Activated CD8-positive, alpha-beta memory T cell treated with anti-CD3 and anti-CD28 coated beads for 36 hours (primary cell): Measurements from ENCODE around the gene SLC15A4. TPM values are rescaled to one million over a fixed set of nuclear protein-coding genes. Genes with fewer than 3 reads are reported as not detected.
"Not testable (repeated sequence)": the region's sequence is repeated elsewhere in the genome, so short reads cannot be mapped to it uniquely, and the experiment has no call there.

Experiments
- CTCF ChIA-PET: fragments of 350-600 bp; sonication (Branson Sonifier 250); formaldehyde crosslinking; loops from one replicate; lab custom pipeline; 2021; ENCODE audit warnings: antibody characterized with exemption; lab: Charles Lee
- POLR2A ChIA-PET: fragments of 350-600 bp; sonication (Branson Sonifier 250); formaldehyde crosslinking; loops from one replicate; lab custom pipeline; 2021; ENCODE audit warnings: antibody characterized with exemption; lab: Charles Lee
- total RNA-seq, 2 experiments: library from RNA; stranded (reverse); gene quantifications; one replicate each; pipeline ENCODE4 v1.2.3, GENCODE V29; 2021

The SLC15A4 gene
- total RNA-seq, 2 experiments from 2014 or later = 26.5 to 26.6 TPM

DNA sequence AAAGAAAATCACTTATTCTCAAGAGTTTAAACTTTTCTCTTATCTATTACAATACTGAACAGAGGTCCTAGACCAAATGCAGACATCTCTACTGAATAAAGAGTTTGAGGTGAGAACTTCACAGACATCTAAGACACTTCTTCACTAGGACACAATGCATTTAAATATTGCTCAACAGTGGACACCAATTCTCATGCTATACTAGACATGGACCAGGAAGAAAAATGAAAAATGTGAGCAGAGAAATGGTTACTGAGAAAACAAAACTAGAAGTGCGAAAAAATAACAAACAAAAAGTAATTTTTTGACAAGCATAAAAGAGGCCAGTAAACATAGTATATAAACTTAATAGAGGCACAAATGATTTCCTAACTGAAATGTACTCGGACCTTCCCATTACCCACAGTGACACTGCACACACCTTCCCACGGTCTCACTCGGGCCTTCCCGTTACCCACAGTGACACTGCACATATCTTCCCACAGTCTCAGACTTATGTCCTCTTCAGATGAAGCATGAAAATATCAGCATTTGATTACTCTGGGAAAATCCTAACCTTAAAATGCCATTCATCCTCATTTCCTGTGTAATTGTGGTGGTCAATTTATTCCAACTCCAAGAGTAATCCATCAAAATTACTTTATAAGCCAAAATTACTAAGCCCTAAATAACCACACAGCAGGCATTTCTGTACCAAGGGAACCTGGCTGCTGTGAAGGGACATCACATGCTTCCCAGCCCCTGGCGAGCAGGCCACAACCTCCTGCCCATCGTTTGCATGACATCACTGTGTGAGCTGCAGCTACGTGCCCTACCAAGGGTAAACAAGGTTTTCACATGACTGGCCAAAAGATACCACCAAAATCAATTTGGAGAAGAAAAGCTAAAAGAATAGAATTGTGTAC, 6.4 kb downstream of the SLC15A4 start:
- ChIA-PET CTCF (no interaction called here), POLR2A (interaction anchor here (0.7 kb wide), 1 partner anchor 21 kb away, joined by 5 read pairs; no protein-coding TSS in a partner anchor)

DNA sequence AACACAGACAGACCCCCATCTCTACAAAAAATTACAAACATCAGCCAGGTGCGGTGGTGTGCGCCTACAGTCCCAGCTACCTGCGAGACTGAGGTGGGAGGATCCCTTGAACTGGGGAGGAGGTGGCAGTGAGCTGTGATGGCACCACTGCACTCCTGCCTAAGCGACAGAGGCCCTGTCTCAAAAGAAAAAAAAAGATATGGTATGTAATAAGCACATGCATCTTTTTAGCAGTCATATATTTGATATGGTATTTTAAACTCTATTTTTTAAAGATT, 7.2 kb downstream of the SLC15A4 start:
- ChIA-PET CTCF (no interaction called here), POLR2A (interaction anchor here (0.5 kb wide), 1 partner anchor 77 kb away, joined by 3 read pairs; no protein-coding TSS in a partner anchor)

DNA sequence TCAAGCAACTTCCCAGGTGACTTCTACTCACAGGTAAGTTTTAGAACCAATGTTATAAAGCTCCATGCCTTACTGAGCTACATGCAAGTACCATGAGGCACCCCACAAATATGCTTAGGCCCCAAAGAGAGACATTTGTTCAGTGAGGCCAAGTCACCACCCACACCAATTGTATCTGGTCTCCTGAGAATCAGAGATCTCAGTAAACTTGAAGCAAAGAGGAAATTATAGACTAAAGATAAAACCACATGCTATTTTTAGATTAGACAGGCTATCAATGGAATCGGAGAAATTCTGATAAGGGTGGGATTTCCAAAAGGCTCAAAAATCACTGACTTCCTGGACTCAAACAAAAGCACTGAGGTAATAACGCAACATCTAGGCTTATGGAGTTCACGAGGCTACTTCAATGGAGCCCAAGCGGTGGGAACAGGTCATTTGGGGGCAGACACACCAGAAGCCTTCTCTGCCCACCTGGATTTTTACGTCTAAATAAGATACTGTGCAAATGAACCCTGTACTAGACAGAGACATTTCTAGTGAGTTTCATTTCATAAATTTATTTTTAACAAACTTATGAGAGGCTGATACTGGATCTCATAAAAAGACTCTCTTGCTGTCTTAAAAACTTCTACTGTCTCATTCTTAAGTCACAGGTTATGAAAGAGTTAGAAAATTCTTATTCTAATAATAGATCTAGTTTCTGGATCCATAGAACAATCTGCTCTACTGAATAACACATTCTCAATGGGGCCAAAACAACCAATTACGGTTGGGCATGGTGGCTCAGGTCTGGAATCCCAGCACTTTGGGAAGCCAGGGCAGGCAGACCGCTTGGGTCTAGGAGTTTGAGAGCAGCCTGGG, 7.7 kb downstream of the SLC15A4 start:
- POLR2A ChIA-PET = interaction anchor here (0.5 kb wide), 1 partner anchor 77 kb away, joined by 3 read pairs; no protein-coding TSS in a partner anchor

DNA sequence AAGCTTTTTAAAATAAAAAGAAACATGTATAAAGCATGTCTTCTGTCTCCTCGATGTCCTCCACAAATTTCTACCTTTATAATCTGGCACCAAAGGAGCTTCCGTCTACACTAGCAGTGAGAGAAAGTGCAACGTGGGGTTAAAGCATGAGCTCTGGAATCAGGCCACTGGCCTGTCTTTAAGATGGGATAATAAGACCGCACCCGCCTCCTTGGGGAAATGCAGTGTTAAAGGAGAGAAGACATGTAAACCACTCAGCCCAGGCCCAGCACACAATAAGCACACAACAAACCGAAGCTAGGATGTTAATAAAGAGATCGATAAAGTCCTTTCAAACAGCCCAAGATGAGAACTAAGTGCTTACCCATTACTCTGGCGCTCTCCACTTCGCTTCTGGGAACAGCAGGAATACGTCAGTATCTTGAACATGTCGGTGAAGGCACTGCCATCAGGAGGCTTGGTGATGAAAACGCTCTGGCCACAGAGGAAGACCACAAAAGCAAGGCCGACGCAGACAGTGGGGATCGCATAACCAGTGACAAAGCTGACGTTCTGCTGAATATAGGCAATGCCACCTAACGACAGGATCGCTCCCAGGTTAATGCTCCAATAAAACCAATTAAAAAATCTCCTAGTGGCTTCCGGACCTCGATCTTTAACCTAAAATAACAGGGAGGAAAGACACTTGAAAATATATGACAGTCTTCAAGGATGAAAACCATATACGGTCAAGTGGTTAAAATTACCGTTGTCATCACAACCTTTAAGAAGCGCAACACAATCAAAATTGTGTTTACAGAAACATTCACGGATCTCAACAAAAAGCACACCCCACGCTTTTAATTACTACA, 9.1 kb downstream of the SLC15A4 start:
- ChIA-PET CTCF (no interaction called here), POLR2A (no interaction called here)

More for the DNA sequence above, 7.7 kb downstream of the SLC15A4 start:
- CTCF ChIA-PET = no interaction called here

DNA sequence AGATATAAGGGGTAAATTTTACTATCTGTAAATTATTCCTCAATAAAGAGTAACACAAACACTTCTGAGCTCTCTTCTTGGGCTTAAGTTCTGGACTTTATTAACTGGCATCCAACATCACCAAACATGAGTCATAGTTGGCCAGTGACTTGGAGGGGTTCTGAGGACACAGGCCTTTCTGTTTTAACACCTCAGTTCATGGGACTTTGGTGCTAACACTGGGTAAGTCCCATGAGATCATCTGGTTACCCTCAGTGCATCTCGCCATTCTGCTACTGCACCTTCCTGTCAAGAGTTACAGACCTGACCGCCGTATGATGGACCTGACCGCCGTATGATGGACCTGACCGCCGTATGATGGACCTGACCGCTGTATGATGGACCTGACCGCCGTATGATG, 9.9 kb downstream of the SLC15A4 start:
- POLR2A ChIA-PET = no interaction called here
- CTCF ChIA-PET = no interaction called here

DNA sequence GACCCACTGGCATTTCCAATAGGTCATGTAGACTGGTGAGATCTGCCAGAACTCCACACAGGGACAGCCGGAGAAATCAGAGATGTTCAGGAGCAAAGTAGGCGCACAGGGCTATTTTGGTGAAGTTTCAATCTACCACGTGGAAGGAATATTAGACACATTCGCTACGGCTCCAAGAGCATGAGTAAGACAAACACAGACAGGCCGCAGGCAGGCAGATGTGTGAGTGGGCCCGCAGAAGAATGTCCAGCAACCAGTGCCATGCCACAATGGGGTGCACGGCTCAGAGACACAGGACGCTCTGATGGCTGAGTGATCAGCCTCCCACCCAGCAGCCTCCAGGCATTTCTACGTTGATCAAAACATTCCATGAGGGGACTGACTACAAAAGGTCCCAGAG, 10.4 kb downstream of the SLC15A4 start:
- CTCF ChIA-PET = no interaction called here
- POLR2A ChIA-PET = no interaction called here

DNA sequence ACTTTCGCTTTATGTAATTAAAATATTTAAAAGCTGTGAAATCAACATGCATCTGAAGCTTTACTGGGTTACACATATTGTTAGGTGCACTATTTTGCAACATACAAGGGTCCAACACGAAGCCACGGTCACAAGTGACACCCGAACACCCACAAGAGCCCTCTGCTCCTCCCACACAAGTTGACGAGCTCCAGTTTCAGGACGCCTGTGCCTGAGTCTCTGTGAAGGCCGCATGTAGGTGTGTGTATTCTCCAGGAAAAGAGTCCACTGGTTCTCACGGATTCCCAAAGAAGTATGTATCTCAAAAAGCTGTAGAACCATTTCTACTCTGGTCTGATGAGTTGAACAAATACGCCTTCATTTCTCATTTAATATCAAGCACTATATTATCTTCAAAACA, 12.0 kb downstream of the SLC15A4 start:
- ChIA-PET CTCF (interaction anchor here (1.2 kb wide), 1 partner anchor 14 kb away, joined by 3 read pairs; no protein-coding TSS in a partner anchor), POLR2A (interaction anchor here (0.8 kb wide), 1 partner anchor 12 kb away, joined by 5 read pairs; the partner anchor contains the start of gene SLC15A4)

DNA sequence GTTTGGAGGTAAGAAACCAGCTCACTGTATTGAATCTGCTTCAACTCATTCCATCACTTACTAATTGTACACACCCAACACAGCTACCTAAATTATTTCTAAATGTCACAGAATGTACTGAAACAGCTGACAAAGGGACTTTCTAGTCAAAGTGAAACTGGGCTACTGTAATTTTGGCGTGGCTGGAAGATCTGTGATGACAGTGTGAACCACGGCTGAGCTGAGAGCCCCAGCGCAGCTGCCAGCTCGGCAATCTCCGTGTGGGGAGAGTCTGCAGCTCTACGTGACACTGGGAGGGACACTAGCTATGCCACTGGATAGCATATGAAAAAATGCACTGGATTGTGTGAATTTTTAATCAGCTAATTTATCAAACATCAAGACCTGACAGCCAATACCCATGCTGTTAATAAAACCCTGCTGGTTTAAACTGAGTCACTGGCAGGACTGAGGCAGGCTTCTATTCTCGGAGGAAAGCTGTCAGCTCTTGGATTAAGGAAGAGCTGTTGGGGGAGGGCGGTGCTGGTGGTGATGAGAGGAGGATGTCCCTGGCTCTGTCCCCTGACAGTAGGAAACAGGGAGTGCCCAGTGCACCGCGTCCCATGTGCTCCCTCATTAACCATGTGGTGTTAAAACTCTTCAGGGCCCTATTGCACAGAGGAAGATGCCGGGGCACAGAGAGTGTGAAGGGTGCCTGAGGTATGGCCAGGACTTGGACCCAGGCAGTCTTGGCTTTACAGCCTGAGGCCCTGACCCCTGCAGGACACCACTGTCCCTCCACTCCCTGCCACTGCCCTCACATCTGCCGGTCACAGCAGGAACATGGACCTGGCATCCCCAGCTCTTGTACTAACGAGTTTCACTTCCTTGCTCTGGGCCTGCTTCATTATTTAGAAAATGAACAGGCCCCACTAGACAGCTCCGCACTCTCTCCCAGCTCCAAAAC, 13.3 kb downstream of the SLC15A4 start:
- ChIA-PET POLR2A (interaction anchor here (1.2 to 1.8 kb wide), 3 partner anchors 12 to 15 kb away, joined by 4 to 5 read pairs (median 4); partner anchors contain the start of gene SLC15A4), CTCF (interaction anchor here (0.8 to 1.1 kb wide), 3 partner anchors 12 to 27 kb away, joined by 3 to 4 read pairs (median 3); no protein-coding TSS in a partner anchor)

DNA sequence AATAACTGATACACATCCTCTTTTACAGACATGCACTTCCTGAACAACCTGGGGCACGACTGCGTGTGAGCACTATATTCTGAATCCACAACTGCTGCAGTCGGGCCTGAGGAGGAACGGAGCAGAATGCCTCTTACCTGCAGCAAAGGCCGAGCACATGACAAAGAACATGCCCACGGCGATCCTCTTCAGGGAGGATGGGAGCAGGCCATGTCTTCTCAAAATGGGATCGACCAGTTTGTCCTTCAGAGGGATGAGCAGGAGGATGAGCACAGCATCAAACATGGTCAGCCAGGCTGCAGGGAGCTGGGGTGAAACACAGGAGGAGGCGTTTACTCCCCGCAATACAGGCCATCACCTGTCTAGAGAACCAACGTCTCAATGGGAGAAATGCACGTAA, 15.1 kb downstream of the SLC15A4 start:
- ChIA-PET POLR2A (no interaction called here), CTCF (no interaction called here)

DNA sequence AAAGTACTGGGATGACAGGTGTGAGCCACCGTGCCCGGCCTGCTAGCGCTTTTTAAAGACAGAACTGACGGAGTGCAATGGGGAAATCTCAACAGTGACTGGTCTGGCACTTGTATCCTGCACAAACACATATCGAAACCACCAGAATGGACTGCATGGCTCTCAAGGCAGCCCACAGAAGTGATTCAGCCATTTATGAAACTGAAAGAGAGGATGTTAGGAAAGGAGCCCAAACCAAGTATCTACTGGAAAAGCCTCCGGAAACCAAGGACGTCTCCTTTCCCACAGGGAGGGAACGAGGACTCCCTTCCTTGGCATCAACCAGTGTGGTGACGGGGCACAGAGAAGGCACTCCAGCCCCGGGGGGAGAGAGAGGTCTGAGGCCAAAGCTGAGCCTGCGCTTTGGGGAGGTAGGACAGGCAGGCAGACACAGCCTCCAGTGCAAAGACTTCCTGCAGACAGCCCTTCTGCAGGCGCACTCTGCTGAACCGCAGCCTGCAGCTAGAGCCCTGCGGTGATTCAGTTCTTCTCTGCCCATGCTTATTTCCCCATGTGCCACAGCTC, 16.5 kb downstream of the SLC15A4 start:
- ChIA-PET CTCF (interaction anchor here (0.7 kb wide), 1 partner anchor 724 kb away, joined by 3 read pairs; no protein-coding TSS in a partner anchor), POLR2A (no interaction called here)

DNA sequence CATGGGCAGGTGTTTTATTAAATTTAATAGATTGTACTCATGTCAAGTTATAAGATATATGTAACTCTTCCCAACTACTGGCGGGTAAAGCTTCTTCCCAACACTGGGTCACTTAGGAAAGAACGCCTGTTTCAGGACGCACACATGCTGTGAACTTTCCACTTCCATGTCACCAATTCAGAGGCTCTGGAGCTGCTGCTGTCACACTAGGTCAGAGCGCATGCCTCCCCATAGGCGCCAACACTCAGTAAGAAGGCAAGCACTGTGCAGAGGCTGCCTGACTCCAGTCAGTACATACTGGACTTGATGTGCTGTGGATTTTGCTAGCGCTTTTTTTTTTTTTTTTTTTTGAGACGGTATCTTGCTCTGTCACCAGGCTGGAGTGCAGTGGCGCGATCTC, 17.2 kb downstream of the SLC15A4 start:
- CTCF ChIA-PET = interaction anchor here (0.7 kb wide), 1 partner anchor 723 kb away, joined by 3 read pairs; no protein-coding TSS in a partner anchor
- POLR2A ChIA-PET = no interaction called here

DNA sequence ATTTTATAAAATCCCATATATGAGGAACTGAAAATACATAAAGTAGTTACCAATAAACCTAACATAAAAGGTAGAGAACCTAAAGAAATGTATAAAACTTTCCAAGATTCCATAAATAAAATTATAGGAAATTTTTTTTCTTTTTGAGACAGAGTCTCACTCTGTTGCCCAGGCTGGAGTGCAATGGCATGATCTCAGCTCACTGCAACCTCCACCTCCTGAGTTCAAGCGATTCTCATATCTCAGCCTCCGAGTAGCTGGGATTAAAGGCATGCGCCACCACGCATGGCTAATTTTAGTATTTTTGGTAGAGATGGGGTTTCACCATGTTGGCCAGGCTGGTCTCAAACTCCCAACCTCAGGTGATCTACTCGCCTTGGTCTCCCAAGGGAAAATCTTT, 18.4 kb downstream of the SLC15A4 start:
- CTCF ChIA-PET, POLR2A ChIA-PET: not testable (repeated sequence)

DNA sequence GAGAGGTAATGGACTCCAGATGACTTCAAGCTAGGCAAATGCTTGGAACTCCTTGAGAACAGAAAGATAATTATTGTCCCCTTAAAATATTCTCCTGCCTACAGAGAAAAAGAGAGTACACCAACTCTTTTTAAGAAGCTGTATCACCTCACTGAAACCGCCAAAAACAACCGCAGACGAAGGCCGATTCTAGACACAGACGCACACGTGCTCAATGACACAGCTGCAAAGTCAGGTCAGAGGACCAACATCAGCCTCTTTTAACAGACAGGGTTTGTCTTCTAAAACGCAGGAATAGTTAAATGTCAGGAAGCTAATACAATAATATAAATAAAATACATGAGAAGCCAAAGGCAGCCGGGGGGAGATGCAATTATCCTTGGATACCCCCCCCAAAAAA, 19.0 kb downstream of the SLC15A4 start:
- CTCF ChIA-PET = no interaction called here

DNA sequence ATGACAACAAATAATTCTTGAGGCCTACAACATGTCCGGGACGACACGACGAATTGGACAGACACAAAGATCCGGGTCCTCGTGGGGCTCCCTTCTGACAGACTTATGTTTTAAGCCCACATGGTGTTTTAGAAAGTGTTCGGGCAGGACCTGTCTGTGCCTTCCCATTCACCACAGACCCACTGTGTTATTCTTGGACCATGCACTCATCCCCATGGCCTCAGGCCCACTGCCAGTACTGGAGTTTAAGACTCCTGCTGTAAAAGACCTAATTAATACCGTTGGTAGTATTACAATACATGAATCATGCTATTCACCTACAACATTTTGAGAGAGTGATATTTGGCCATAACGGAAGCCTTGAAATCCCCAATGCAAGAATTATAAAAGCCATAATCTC, 20.0 kb downstream of the SLC15A4 start:
- POLR2A ChIA-PET = no interaction called here
- CTCF ChIA-PET = no interaction called here

More for the DNA sequence above, 19.0 kb downstream of the SLC15A4 start:
- POLR2A ChIA-PET = no interaction called here

DNA sequence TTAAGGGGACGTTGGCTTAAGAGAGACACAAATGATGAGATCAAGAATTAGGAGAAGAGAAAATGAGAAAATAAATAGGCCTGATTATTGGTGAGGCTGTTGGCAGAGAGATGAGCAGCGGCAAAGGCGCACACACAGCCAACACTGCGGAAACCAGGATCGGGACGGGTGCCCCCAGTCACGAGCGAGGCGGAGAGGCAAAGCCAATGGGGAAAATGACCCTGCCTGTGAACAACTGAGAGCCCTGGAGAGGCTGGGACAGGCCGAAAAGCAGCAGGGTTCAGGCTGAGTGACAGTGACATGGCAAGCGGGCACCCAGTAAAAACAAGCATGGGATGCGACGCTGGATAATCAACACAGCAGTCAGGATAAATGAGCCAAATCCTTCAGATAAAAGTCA, 21.0 kb downstream of the SLC15A4 start:
- CTCF ChIA-PET = no interaction called here
- POLR2A ChIA-PET = no interaction called here

DNA sequence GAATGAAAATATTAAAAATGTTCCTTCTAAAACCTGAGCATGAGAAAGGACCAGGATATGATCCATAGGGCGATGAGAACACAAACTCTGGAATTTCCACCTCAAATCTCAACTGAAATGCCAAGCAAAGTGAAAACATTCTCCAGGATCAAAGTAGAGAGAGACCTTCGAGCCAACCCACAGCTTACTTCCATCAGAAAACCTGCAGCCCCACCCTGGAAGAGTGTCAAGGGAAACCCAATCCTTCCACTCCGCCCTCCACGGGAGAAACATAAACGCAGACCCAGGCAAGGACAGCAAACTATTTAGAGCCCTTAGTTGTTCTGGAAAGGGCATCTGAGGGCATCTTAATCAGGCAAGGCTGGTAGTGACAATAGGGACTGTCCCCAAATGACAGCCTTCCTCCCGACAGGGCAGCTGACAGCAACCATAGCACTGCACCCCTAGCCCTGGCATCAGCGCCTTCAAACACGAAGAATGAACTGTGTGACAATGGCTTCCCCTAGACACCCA, 21.8 kb downstream of the SLC15A4 start:
- ChIA-PET CTCF (no interaction called here), POLR2A (no interaction called here)

DNA sequence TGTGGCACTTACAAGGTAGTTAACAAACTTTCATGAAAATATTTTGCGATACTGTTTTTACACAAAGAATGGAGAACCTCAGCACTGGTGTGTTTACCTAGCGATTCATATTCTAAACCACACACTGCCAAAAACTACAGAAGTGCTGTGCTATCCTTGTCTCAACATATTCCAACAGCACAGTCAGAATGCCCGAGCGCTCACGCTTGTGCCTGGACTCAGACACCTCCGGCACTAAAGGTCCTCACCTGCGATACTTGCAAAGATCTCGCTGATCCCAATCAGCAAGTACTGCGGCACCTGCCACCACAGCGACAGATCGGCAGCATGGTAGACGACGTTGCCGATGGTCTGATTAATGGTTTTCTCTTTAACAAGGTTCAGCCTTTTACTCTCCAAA, 23.2 kb downstream of the SLC15A4 start:
- ChIA-PET CTCF (no interaction called here), POLR2A (no interaction called here)
